Measurements from ENCODE around the gene FGFBP1. TPM values are rescaled to one million over a fixed set of nuclear protein-coding genes. Genes with fewer than 3 reads are reported as not detected.

Gene FGFBP1
- polyA plus RNA-seq, 1 experiment: not detected

GRCh38 chr4:15976456-15977447 lies 38.2 kb upstream of the FGFBP1 start:
- TF ChIP-seq CTCF (IDR thresholded peaks at IDR 0.05; ENCODE audit: insufficient read depth, low read depth, low read length): no peak
- Histone ChIP-seq H3K4me3 (ENCODE audit: low read depth, low read length) (no peak overlapping the region), H3K27me3 (ENCODE audit: control insufficient read depth, insufficient read depth, low read length) (peaks cover 3% of the 10 kb centered on the region), H3K36me3 (ENCODE audit: control insufficient read depth, insufficient read depth, low read length) (no peaks in the 10 kb centered on the region)
- CTCF ChIA-PET: interaction anchor here (1.5 to 3.0 kb wide), 2 partner anchors 12 to 95 kb away, joined by 3 to 11 read pairs; no protein-coding TSS in a partner anchor
- DNase-seq (ENCODE audit: low read depth): no peak
- POLR2A ChIA-PET: no interaction called here

- TF ChIP-seq CTCF (IDR thresholded peaks at IDR 0.05; ENCODE audit: insufficient read depth, low read depth, low read length): no peak
- ChIA-PET POLR2A (no interaction called here), CTCF (interaction anchor here (1.1 kb wide), 1 partner anchor 88 kb away, joined by 3 read pairs; no protein-coding TSS in a partner anchor)
- Histone ChIP-seq H3K27me3 (ENCODE audit: control insufficient read depth, insufficient read depth, low read length) (peaks cover under 1% of the 10 kb centered on the region; the same call in 1 of the 2 replicates), H3K36me3 (ENCODE audit: control insufficient read depth, insufficient read depth, low read length) (no peaks in the 10 kb centered on the region), H3K4me3 (ENCODE audit: low read depth, low read length) (no peak overlapping the region)
- no peak for DNase-seq (ENCODE audit: low read depth)
These were observed 32.7 kb upstream of the FGFBP1 start for GRCh38 chr4:15971068-15971801.

GRCh38 chr4:15968551-15969300 lies 30.2 kb upstream of the FGFBP1 start:
- Histone ChIP-seq H3K4me3 (ENCODE audit: low read depth, low read length) (no peak overlapping the region), H3K27me3 (ENCODE audit: control insufficient read depth, insufficient read depth, low read length) (peaks cover 1% of the 10 kb centered on the region; the same call in 1 of the 2 replicates), H3K36me3 (ENCODE audit: control insufficient read depth, insufficient read depth, low read length) (no peaks in the 10 kb centered on the region)
- TF ChIP-seq CTCF (IDR thresholded peaks at IDR 0.05; ENCODE audit: insufficient read depth, low read depth, low read length): no peak
- POLR2A ChIA-PET: no interaction called here
- no peak for DNase-seq (ENCODE audit: low read depth)
- CTCF ChIA-PET: interaction anchor here (0.8 kb wide), 1 partner anchor 212 kb away, joined by 3 read pairs; no protein-coding TSS in a partner anchor

- no peak for DNase-seq (ENCODE audit: low read depth)
- POLR2A ChIA-PET: no interaction called here
- CTCF ChIA-PET: interaction anchor here (1.3 to 1.7 kb wide), 7 partner anchors 8 to 486 kb away, joined by 3 to 8 read pairs (median 4); no protein-coding TSS in a partner anchor
- no peak for TF ChIP-seq CTCF (IDR thresholded peaks at IDR 0.05; ENCODE audit: insufficient read depth, low read depth, low read length)
- peaks cover 6% of the 10 kb centered on the region for H3K27me3 ChIP-seq (ENCODE audit: control insufficient read depth, insufficient read depth, low read length)
- no peaks in the 10 kb centered on the region for H3K36me3 ChIP-seq (ENCODE audit: control insufficient read depth, insufficient read depth, low read length)
- H3K4me3 ChIP-seq (ENCODE audit: low read depth, low read length): no peak overlapping the region
These were observed 26.8 kb upstream of the FGFBP1 start for GRCh38 chr4:15965325-15965724.

All from BJ (cell line).